Activated CD8-positive, alpha-beta T cell treated with anti-CD3 and anti-CD28 coated beads, Interleukin-2, amount 10 ng/mL, durations not matched to agents 7 days and 5 days (primary cell): ENCODE measurements around the gene C17orf107. TPM values are rescaled to one million over a fixed set of nuclear protein-coding genes. Genes with fewer than 3 reads are reported as not detected.
"Not testable (repeated sequence)": the region's sequence is repeated elsewhere in the genome, so short reads cannot be mapped to it uniquely, and the experiment has no call there.

Experiments
- ATAC-seq: fragments of 150-1000 bp; cut with Tn5 transposase; one replicate; pipeline ENCODE4 v1.10.0; 2021; ENCODE audit warnings: moderate library complexity
- CTCF ChIA-PET: fragments of 350-600 bp; sonication (Branson Sonifier 250); formaldehyde crosslinking; loops from one replicate; lab custom pipeline; 2021; ENCODE audit warnings: antibody characterized with exemption; lab: Charles Lee
- POLR2A ChIA-PET: fragments of 350-600 bp; sonication (Branson Sonifier 250); formaldehyde crosslinking; loops from one replicate; lab custom pipeline; 2021; ENCODE audit warnings: antibody characterized with exemption; lab: Charles Lee
- DNase-seq: peaks from one replicate; pipeline ENCODE4 v3.0.0-alpha.2; 2020
- H3K27ac Mint-ChIP-seq: one replicate; pipeline ENCODE4 v1.8.0; 2021; ENCODE audit warnings: mild to moderate bottlenecking, mixed read lengths
- H3K27me3 Mint-ChIP-seq: one replicate; pipeline ENCODE4 v1.8.0; 2021; ENCODE audit warnings: low read depth, mixed read lengths
- H3K36me3 Mint-ChIP-seq: one replicate; pipeline ENCODE4 v1.8.0; 2021; ENCODE audit warnings: low read depth, mixed read lengths
- H3K4me1 Mint-ChIP-seq: one replicate; pipeline ENCODE4 v1.8.0; 2021; ENCODE audit warnings: low read depth, mixed read lengths
- H3K4me3 Mint-ChIP-seq: one replicate; pipeline ENCODE4 v1.8.0; 2021; ENCODE audit warnings: mild to moderate bottlenecking, mixed read lengths
- H3K9me3 Mint-ChIP-seq: one replicate; pipeline ENCODE4 v1.8.0; 2022; ENCODE audit warnings: mixed read lengths; ENCODE audit not compliant: insufficient read depth
- total RNA-seq, 2 experiments: library from RNA; stranded (reverse); gene quantifications; one replicate each; pipeline ENCODE4 v1.2.3, GENCODE V29; 2021

Gene C17orf107
- total RNA-seq, 2 experiments from 2014 or later, result 0.97 to 1.1 TPM

- H3K27me3 Mint-ChIP-seq, result no peaks in the 10 kb centered on the region
- ATAC-seq (no peak), DNase-seq (no peak)
- ChIA-PET POLR2A (no interaction called here), CTCF (interaction anchor here (1.0 to 1.5 kb wide), 2 partner anchors 24 to 234 kb away, joined by 3 to 4 read pairs; no protein-coding TSS in a partner anchor)
- peaks cover 6% of the 10 kb centered on the region for H3K4me1 Mint-ChIP-seq
- H3K27ac Mint-ChIP-seq, result no peak overlapping the region
- H3K4me3 Mint-ChIP-seq, result no peak overlapping the region
- H3K9me3 Mint-ChIP-seq, result no peaks in the 10 kb centered on the region
- peaks cover 16% of the 10 kb centered on the region for H3K36me3 Mint-ChIP-seq
These were observed 40.5 kb upstream of the C17orf107 start for GRCh38 chr17:4858882-4859260.

GRCh38 chr17:4859816-4860625, 39.3 kb upstream of the C17orf107 start:
- H3K4me3 Mint-ChIP-seq, result no peak overlapping the region
- DNase-seq (no peak), ATAC-seq (no peak)
- H3K27ac Mint-ChIP-seq, result no peak overlapping the region
- peaks cover 9% of the 10 kb centered on the region for H3K36me3 Mint-ChIP-seq
- no peaks in the 10 kb centered on the region for H3K9me3 Mint-ChIP-seq
- H3K4me1 Mint-ChIP-seq, result peaks cover 4% of the 10 kb centered on the region
- ChIA-PET CTCF (no interaction called here), POLR2A (no interaction called here)
- no peaks in the 10 kb centered on the region for H3K27me3 Mint-ChIP-seq

- Mint-ChIP-seq H3K27ac (no peak overlapping the region), H3K4me1 (peaks cover 4% of the 10 kb centered on the region), H3K36me3 (peaks cover 9% of the 10 kb centered on the region), H3K4me3 (no peak overlapping the region), H3K9me3 (no peaks in the 10 kb centered on the region), H3K27me3 (no peaks in the 10 kb centered on the region)
- DNase-seq (no peak), ATAC-seq (no peak)
- ChIA-PET CTCF (no interaction called here), POLR2A (no interaction called here)
These were observed 38.7 kb upstream of the C17orf107 start for GRCh38 chr17:4860651-4861050.

GRCh38 chr17:4861052-4861451, 38.3 kb upstream of the C17orf107 start:
- Mint-ChIP-seq H3K4me1 (peaks cover 4% of the 10 kb centered on the region), H3K27me3 (no peaks in the 10 kb centered on the region), H3K4me3 (no peak overlapping the region), H3K9me3 (no peaks in the 10 kb centered on the region), H3K36me3 (peaks cover 8% of the 10 kb centered on the region), H3K27ac (no peak overlapping the region)
- ChIA-PET POLR2A (interaction anchor here (1.0 kb wide), 1 partner anchor 21 kb away, joined by 3 read pairs; no protein-coding TSS in a partner anchor), CTCF (interaction anchor here (1.4 kb wide), 1 partner anchor 23 kb away, joined by 3 read pairs; no protein-coding TSS in a partner anchor)
- no peak for DNase-seq
- no peak for ATAC-seq

GRCh38 chr17:4862720-4863119, 36.6 kb upstream of the C17orf107 start:
- ChIA-PET CTCF (interaction anchor here (1.6 kb wide), 1 partner anchor 17 kb away, joined by 3 read pairs; no protein-coding TSS in a partner anchor), POLR2A (no interaction called here)
- DNase-seq, result no peak
- no peaks in the 10 kb centered on the region for H3K9me3 Mint-ChIP-seq
- no peak overlapping the region for H3K27ac Mint-ChIP-seq
- peaks cover 3% of the 10 kb centered on the region for H3K36me3 Mint-ChIP-seq
- peaks cover 4% of the 10 kb centered on the region for H3K4me1 Mint-ChIP-seq
- H3K27me3 Mint-ChIP-seq, result no peaks in the 10 kb centered on the region
- ATAC-seq, result no peak
- H3K4me3 Mint-ChIP-seq, result no peak overlapping the region

- Mint-ChIP-seq H3K9me3 (no peaks in the 10 kb centered on the region), H3K27me3 (no peaks in the 10 kb centered on the region), H3K36me3 (peaks cover 3% of the 10 kb centered on the region), H3K27ac (no peak overlapping the region), H3K4me3 (no peak overlapping the region), H3K4me1 (peaks cover 4% of the 10 kb centered on the region)
- DNase-seq (no peak), ATAC-seq (no peak)
- ChIA-PET CTCF (interaction anchor here (1.6 kb wide), 1 partner anchor 17 kb away, joined by 3 read pairs; no protein-coding TSS in a partner anchor), POLR2A (no interaction called here)
These were observed 36.0 kb upstream of the C17orf107 start for GRCh38 chr17:4863321-4863720.

- H3K27me3 Mint-ChIP-seq, H3K4me3 Mint-ChIP-seq, H3K27ac Mint-ChIP-seq, DNase-seq, ATAC-seq, H3K4me1 Mint-ChIP-seq, H3K9me3 Mint-ChIP-seq, POLR2A ChIA-PET, H3K36me3 Mint-ChIP-seq: not testable (repeated sequence)
- CTCF ChIA-PET, result interaction anchor here (0.6 to 1.3 kb wide), 2 partner anchors 11 to 135 kb away, joined by 3 read pairs; no protein-coding TSS in a partner anchor
These were observed 31.8 kb upstream of the C17orf107 start for GRCh38 chr17:4867535-4867934.

GRCh38 chr17:4869058-4869998, 30.0 kb upstream of the C17orf107 start:
- H3K4me3 Mint-ChIP-seq, H3K27me3 Mint-ChIP-seq, DNase-seq, H3K9me3 Mint-ChIP-seq, H3K36me3 Mint-ChIP-seq, H3K4me1 Mint-ChIP-seq, POLR2A ChIA-PET, H3K27ac Mint-ChIP-seq, ATAC-seq: not testable (repeated sequence)
- CTCF ChIA-PET, result interaction anchor here (1.0 kb wide), 1 partner anchor 12 kb away, joined by 4 read pairs; no protein-coding TSS in a partner anchor

- Mint-ChIP-seq H3K9me3 (no peaks in the 10 kb centered on the region), H3K4me3 (no peak overlapping the region), H3K36me3 (peaks cover 2% of the 10 kb centered on the region), H3K4me1 (no peaks in the 10 kb centered on the region), H3K27ac (no peak overlapping the region), H3K27me3 (no peaks in the 10 kb centered on the region)
- no peak for DNase-seq
- ATAC-seq, result no peak
- POLR2A ChIA-PET, result no interaction called here
- CTCF ChIA-PET, result interaction anchor here (1.0 kb wide), 1 partner anchor 10 kb away, joined by 4 read pairs; no protein-coding TSS in a partner anchor
These were observed 28.5 kb upstream of the C17orf107 start for GRCh38 chr17:4870855-4871254.

- H3K36me3 Mint-ChIP-seq, result peaks cover 2% of the 10 kb centered on the region
- H3K27ac Mint-ChIP-seq, result peak overlapping the region; percentile 26
- ATAC-seq (no peak), DNase-seq (no peak)
- ChIA-PET POLR2A (no interaction called here), CTCF (interaction anchor here (1.0 kb wide), 1 partner anchor 30 kb away, joined by 3 read pairs; the partner anchor contains the start of gene CHRNE)
- no peaks in the 10 kb centered on the region for H3K9me3 Mint-ChIP-seq
- H3K4me3 Mint-ChIP-seq, result no peak overlapping the region
- no peaks in the 10 kb centered on the region for H3K27me3 Mint-ChIP-seq
- H3K4me1 Mint-ChIP-seq, result no peaks in the 10 kb centered on the region
These were observed 26.6 kb upstream of the C17orf107 start for GRCh38 chr17:4872786-4873185.

GRCh38 chr17:4877089-4877488, 22.2 kb upstream of the C17orf107 start:
- ATAC-seq (no peak), DNase-seq (no peak)
- Mint-ChIP-seq H3K36me3 (peaks cover 4% of the 10 kb centered on the region), H3K9me3 (no peaks in the 10 kb centered on the region), H3K4me3 (no peak overlapping the region), H3K27me3 (no peaks in the 10 kb centered on the region), H3K4me1 (no peaks in the 10 kb centered on the region), H3K27ac (no peak overlapping the region)
- CTCF ChIA-PET, result no interaction called here
- POLR2A ChIA-PET, result no interaction called here
